OCI-LY3 (cell line): Measurements from ENCODE around the gene NPIPB8.
"Not testable (repeated sequence)": the region's sequence is repeated elsewhere in the genome, so short reads cannot be mapped to it uniquely, and the experiment has no call there.

ENCODE experiments used
- H2AFZ ChIP-seq: fragments of 200-600, 300-600 bp; shearing (Covaris generic); 2 replicates; pipeline ENCODE4 v1.6.0; 2014; ENCODE audit warnings: antibody characterized with exemption, low read depth, low read length
- H3K27ac ChIP-seq: fragments of 200-600, 300-600 bp; sonication (generic); 2 replicates; pipeline ENCODE4 v1.5.1; 2014; ENCODE audit warnings: mild to moderate bottlenecking, low read length, moderate library complexity, mixed read lengths
- H3K27me3 ChIP-seq: fragments of 200-600, 300-600 bp; sonication (generic); 2 replicates; pipeline ENCODE4 v1.6.1; 2014; ENCODE audit warnings: low read depth, low read length, mixed read lengths
- H3K36me3 ChIP-seq: fragments of 200-600, 300-600 bp; sonication (generic); replicated peaks from 2 replicates; pipeline ENCODE3; 2014; ENCODE audit warnings: low read depth, low read length, mixed read lengths
- H3K4me1 ChIP-seq: fragments of 300-600, 200-600 bp; sonication (generic); 2 replicates; pipeline ENCODE4 v1.6.1; 2014; ENCODE audit warnings: low read length, mixed read lengths
- H3K4me2 ChIP-seq: fragments of 200-600, 300-600 bp; sonication (generic); 2 replicates; pipeline ENCODE4 v1.6.1; 2014; ENCODE audit warnings: low read length, mixed read lengths
- H3K4me3 ChIP-seq: fragments of 300-600, 200-600 bp; sonication (generic); 2 replicates; pipeline ENCODE4 v1.5.1; 2014; ENCODE audit warnings: antibody characterized with exemption, mild to moderate bottlenecking, low read length, moderate library complexity
- H3K79me2 ChIP-seq: fragments of 300-600, 200-600 bp; shearing (Covaris generic); 2 replicates; pipeline ENCODE4 v1.6.1; 2014; ENCODE audit warnings: mild to moderate bottlenecking, low read length, mixed read lengths
- H3K9ac ChIP-seq: fragments of 300-600, 200-600 bp; shearing (Covaris generic); 2 replicates; pipeline ENCODE4 v1.6.0; 2014; ENCODE audit warnings: mild to moderate bottlenecking, low read length, moderate library complexity
- H3K9me3 ChIP-seq: fragments of 200-600, 300-600 bp; shearing (Covaris generic); 2 replicates; pipeline ENCODE4 v1.6.1; 2014; ENCODE audit warnings: low read length, mixed read lengths; ENCODE audit not compliant: insufficient read depth
- H4K20me1 ChIP-seq: fragments of 200-600, 300-600 bp; sonication (generic); 2 replicates; pipeline ENCODE4 v1.6.1; 2016; ENCODE audit warnings: low read length, mixed read lengths; ENCODE audit not compliant: insufficient read depth
- CTCF ChIP-seq: fragments of 200-600, 300-600 bp; sonication (generic); IDR thresholded peaks from 2 replicates; pipeline ENCODE4 v1.5.1; 2014; ENCODE audit warnings: antibody characterized with exemption, low read length, low read depth
- EZH2phosphoT487 ChIP-seq: fragments of 200-600 bp; shearing (Covaris generic); IDR thresholded peaks from 2 replicates; pipeline ENCODE4 v1.6.1; 2018; ENCODE audit warnings: antibody characterized with exemption, mixed run types, low read depth

Gene NPIPB8

GRCh38 chr16:28621481-28622155 lies 16.2 kb upstream of the NPIPB8 start:
- no peak for TF ChIP-seq CTCF
- TF ChIP-seq EZH2phosphoT487 = no peak
- Histone ChIP-seq H3K4me1 (peaks cover 9% of the 10 kb centered on the region), H3K4me3 (no peak overlapping the region), H3K27me3 (no peaks in the 10 kb centered on the region), H2AFZ (no peak overlapping the region), H3K4me2 (no peak overlapping the region), H3K9ac (no peak overlapping the region), H3K79me2 (no peaks in the 10 kb centered on the region), H3K36me3 (no peaks in the 10 kb centered on the region), H4K20me1 (no peaks in the 10 kb centered on the region), H3K9me3 (no peaks in the 10 kb centered on the region), H3K27ac (no peak overlapping the region)

DNA sequence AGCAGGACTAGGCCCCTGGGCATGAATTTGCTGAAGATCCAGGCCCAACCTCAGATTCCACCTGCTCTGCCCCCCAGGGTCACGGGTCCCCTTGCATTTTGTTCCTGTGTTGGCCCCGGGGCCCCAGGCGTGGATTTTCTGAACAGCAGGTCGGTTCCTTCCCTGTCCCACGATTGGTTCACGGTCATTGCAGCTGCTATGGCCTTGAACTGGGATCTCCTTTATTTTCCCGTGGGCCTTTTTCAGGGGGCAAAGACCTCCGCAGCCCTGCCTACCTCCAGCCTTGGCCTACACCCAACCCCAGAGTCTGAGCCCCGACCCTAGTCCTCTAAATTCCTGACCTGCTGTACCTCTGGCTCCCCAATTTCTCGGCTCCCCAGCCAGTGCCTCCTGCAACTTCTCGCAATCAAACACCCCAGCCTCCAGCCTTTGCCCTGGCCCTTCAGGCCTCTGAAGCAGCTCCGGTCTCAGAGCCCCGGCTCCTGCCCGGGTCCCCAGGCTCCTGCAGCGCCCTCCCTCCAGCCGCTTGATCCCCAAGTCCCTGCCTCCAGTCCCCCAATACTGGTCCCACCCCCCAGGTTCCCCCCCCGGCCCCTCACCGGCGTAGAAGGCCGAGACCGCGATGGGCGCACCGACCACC lies 15.2 kb upstream of the NPIPB8 start:
- H3K36me3 ChIP-seq, H3K9me3 ChIP-seq, H4K20me1 ChIP-seq, H2AFZ ChIP-seq, H3K4me1 ChIP-seq, H3K27ac ChIP-seq, H3K27me3 ChIP-seq, H3K79me2 ChIP-seq: not testable (repeated sequence)
- Histone ChIP-seq H3K9ac (peak overlapping the region; percentile 43; the same call in 1 of the 2 replicates), H3K4me3 (peak overlapping the region; percentile 76), H3K4me2 (peak overlapping the region; percentile 46)

- Histone ChIP-seq H3K27me3 (no peaks in the 10 kb centered on the region), H3K27ac (no peak overlapping the region), H3K4me3 (peak overlapping the region; percentile 76), H3K9me3 (no peaks in the 10 kb centered on the region), H4K20me1 (no peaks in the 10 kb centered on the region), H3K9ac (peak overlapping the region; percentile 43; the same call in 1 of the 2 replicates), H3K36me3 (no peaks in the 10 kb centered on the region), H3K4me2 (peak overlapping the region; percentile 46), H3K79me2 (no peaks in the 10 kb centered on the region), H3K4me1 (no peaks in the 10 kb centered on the region), H2AFZ (no peak overlapping the region)
- TF ChIP-seq CTCF (no peak), EZH2phosphoT487 (no peak)
These were observed 14.6 kb upstream of the NPIPB8 start for GRCh38 chr16:28623172-28623711.

DNA sequence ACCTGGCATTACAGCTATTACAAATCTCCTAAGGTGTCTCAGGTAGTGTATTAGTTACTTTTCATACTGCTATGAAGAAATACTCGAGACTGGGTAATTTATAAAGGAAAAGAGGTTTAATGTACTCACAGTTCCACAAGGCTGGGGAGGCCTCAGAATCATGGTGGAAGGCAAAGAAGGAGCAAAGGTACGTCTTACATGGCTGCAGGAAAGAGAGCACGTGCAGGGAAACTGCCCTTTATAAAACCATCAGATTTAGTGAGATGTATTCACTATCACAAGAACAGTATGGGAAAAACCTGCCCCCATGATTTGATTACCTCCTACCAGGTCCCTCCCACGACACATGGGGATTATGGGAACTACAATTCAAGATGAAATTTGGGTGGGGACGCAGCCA lies 7.0 kb upstream of the NPIPB8 start:
- H3K9ac ChIP-seq, H3K4me3 ChIP-seq, H3K36me3 ChIP-seq, H3K27me3 ChIP-seq, H3K27ac ChIP-seq, H2AFZ ChIP-seq, H3K4me2 ChIP-seq, H4K20me1 ChIP-seq, H3K4me1 ChIP-seq, H3K79me2 ChIP-seq, H3K9me3 ChIP-seq: not testable (repeated sequence)

DNA sequence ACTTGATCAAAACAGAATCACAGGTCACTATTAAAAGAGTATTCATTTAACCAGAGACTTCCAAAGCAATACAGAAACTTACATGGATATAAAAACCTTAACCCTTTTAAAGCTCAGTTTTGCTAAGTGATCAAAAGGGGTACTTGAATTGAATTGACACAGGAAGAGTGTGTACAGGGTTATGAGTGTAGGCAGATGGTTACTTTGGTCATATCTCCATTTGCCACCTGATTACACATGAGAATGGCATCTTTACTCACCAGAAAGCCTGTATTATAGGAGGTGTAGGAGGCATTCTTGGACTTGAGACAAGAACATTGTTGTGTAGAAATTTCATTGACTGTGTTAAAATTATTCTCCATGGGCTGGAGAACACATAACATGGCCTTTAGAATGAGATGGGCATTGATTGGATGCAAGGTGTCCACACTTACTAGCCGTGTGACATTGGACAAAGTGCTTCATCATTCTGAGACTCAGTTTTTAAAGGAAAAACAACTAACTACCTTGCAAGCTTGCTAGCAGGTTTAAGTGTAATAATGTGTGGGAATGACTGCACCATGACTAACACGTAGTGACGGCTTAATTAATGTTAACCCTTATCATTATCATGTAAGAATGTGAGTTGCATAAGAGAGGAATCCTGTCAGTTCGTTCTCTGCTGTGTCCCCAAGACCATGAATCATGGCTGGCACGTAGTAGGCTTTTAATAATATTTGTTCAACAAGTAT lies 1.6 kb upstream of the NPIPB8 start:
- H3K4me3 ChIP-seq, H3K9ac ChIP-seq, H3K36me3 ChIP-seq, H3K4me2 ChIP-seq, H3K27ac ChIP-seq, H4K20me1 ChIP-seq, H3K79me2 ChIP-seq, H2AFZ ChIP-seq, H3K27me3 ChIP-seq, H3K9me3 ChIP-seq: not testable (repeated sequence)
- H3K4me1 ChIP-seq = peaks cover 15% of the 10 kb centered on the region

DNA sequence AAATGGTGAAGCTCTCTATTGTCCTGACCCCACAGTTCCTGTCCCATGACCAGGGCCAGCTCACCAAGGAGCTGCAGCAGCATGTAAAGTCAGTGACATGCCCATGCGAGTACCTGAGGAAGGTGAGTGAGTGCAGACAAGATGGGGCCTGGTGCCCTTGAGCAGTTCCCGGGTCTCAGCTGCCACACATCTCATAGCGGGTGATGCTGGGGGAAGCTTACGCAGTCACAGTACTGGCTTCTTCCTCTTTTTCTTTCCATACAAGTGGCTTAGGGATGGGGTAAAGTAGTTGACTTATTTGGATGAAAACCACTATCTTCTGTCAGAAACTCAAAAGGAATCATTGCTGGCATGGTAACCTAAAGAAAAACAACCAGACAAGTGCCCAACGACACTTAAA lies 494 bp downstream of the NPIPB8 start:
- Histone ChIP-seq H3K4me3 (peak overlapping the region; percentile 37; the same call in 1 of the 2 replicates), H3K4me2 (peak overlapping the region; percentile 61), H3K4me1 (peaks cover 15% of the 10 kb centered on the region)
- H3K9me3 ChIP-seq, H3K36me3 ChIP-seq, H3K27ac ChIP-seq, H2AFZ ChIP-seq, H3K27me3 ChIP-seq, H4K20me1 ChIP-seq, H3K9ac ChIP-seq, H3K79me2 ChIP-seq: not testable (repeated sequence)

DNA sequence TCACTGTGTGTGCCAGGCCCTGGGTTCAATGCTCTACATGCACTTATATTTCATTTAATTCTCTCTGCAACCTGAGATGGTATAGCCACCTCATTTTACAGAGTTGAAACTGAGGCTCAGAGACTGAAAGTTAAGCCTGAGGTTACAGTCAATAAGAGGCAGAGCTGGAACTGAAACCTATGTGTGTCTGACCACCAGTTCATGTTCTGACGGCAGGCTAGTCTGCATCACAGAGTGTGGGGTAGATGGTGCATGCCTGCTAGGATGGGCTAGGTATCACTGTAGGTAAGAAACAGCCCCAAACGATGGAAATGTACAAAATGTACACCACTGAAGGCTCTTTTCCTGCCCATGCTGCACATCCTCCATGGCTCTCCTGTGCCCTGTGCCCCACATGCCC lies 2.1 kb downstream of the NPIPB8 start:
- H3K4me3 ChIP-seq = peak overlapping the region; percentile 34; the same call in 1 of the 2 replicates
- not testable (repeated sequence) for H3K36me3 ChIP-seq, H3K9me3 ChIP-seq, H3K27ac ChIP-seq, H4K20me1 ChIP-seq, H3K79me2 ChIP-seq, H3K9ac ChIP-seq, H3K27me3 ChIP-seq, H2AFZ ChIP-seq
- peaks cover 15% of the 10 kb centered on the region for H3K4me1 ChIP-seq
- peak overlapping the region; percentile 56 for H3K4me2 ChIP-seq
